SKM-1 treated with dmso at 0.1 percent for 144 hours (cell line): Measurements from ENCODE around the gene FBXO47.

Experiments used
- DNase-seq: peaks from one replicate; lab custom pipeline; 2025; ENCODE audit not compliant: unreplicated experiment; lab: John Stamatoyannopoulos, UW

Gene FBXO47, protein sequence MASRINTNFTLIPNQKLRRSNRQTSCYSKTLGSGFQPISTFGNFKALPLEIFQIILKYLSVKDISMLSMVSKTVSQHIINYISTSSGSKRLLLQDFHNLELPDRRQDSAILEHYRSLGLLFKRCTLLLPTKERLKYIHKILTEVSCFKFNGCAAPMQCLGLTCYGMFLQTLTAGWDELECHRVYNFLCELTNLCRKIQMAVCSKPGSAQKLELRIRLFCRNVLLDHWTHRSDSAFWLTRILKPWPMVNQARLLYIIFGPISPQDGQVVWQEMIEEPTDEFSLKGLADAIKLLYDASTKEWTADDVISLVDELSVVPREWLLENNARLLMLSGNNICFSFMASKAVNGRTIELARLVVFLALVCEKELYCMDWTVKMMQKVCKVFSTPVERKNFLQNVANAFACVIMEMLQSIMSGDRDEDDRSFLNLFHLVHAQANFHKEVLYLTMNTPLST

DNA sequence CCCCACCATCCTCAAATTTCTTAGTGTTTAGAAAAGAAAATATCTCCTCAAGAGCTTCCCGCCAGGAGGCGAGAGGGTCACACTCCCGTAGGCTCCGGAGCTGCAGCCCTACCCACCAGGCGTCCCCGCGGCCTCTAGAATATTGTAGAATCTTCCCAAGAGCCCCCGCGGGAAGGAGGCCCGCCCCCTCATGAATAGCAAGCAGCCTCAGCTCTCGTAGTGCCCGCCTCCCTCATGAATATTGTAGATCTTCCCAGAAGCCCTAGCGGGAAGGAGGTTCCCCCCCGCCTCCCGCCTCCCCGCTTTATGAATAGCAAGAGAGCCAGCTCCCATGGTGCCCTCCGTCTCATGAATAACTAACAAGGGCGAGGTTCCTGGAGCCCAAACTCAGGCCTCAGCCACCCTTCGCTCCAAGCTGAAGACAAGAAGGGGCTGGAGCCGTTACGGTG lies at the start of gene FBXO47:
TSS of gene FBXO47 (minus strand) at position 114 of the 449 bp plus-strand sequence. CDS start 4,378 bp downstream, outside the sequence.
- no peak for DNase-seq

DNA sequence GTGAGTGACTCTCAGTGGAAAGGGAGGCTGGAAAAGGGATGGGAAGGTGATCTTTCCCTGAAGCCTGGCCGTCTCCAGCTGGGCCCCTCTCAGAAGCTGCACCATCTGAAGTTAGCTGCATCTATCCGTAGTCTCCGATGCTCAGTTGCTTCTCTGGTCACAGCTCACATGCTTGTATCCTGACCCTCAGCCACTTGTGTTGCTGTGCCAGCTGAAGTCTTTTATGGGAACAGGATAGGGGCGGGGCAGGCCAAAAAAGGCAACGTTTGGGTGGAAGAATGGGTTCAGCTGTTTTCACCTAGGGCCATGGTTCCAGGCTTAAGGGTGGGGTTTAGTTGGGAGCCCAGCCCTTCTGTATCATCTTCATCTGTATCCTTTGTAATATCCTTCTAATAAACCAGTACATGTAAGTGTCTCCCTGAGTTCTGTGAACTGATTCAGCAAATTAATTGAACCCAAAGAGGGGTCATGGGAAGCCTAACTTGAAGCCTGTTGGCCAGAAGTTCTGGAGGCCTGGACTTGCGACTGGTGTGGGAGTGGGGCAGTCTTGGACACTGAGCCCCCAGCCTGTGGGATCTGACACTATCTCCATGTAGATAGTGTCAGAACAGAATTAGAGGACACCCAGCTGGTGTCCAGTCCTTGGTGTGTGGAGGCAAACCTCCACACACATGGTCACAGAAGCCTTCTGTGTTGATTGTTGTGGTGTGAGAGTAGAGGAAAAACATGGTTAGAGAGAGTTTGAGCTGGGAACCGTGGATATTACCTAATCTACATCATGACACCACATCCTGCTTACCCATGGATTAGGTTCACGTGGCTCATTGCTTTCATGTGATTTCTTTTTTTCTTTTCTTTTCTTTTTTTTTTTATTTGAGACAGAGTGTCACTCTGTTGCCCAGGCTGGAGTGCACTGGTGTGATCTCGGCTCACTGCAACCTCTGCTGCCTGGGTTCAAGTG lies 49.3 kb upstream of the FBXO47 start:
- no peak for DNase-seq

DNA sequence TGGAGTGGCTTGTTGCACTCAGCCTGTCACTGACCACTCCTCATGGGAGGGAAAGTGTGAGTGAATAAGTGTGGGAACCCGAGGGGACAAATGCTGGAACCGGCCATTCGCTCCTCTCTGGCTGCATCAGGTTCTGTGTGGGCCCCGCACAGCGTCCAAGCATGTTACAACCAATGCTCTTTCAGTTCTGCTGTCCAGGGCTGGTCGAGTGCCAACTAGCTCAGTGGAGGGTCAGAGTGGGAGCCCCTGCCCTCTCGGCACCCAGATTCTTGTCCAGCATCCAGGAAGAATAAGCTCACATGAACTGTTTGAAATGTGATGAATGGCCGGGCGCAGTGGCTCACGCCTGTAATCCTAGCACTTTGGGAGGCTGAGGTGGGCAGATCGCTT lies 48.3 kb upstream of the FBXO47 start:
- no peak for DNase-seq

DNA sequence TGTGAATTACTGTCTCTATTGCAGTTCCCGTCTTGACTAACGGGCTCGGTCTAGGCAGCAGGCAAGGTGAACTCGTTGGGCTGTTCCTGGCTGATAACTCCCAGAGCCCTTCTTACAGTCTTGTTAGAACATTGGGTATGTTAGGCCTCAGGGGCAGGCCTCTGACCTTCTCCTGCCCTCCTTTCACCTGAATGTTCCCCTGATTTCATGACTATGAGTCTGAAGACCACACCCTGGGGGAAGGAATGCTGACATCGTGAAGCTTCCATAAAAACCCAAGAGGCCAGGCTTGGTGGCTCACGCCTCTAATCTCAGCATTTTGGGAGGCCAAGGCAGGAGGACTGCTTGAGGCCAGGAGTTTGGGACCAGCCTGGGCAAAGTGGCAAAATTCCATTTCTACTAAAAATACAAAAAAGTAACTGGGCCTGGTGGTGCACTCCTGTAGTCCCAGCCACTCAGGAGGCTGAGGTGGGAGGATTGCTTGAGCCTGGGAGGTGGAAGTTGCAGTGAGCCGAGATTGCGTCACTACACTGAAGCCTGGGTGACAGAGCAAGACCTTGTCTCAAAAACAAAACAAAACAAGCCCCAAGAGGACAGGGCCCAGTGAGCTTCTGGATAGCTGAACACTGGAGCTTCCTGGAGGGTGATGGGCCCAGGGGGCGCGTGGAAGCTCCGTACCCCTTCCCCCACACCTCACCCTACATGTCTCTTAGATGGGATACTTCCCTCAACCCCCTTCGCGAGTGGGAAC lies 47.8 kb upstream of the FBXO47 start:
- DNase-seq, result peak; percentile 40

DNA sequence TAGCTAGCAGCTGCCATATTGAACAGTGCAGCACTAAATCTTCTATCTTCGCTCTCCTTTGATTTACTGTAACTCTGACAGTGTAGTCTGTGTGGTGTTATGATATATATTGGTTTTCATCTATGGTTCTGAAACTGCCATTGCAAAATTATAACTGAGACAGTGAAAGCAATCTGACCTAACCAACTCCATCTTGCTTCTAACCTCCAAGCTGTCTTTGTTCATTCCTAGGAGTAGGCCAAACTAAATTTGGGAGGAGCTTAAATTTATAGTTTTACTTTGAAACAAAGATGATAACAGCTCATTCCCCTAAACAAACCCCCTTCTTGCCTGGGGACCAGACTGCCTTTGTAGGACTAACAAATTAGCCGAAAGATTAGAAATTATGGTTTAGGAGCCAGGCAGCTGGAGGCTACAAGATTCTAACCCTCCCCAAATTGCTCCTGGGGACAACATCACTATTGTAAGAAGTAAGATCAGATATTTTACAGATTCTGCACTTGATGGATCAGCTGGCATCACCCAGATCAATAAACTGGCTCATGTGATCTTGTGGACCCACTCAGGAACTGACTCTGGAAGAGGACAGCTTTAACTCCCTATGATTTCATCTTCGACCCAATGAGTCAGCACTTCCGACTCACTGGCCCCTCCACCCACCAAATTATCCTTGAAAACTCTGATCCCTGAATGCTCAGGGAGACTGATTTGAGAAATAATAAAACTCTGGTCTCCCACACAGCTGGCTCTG lies 47.0 kb upstream of the FBXO47 start:
- no peak for DNase-seq

DNA sequence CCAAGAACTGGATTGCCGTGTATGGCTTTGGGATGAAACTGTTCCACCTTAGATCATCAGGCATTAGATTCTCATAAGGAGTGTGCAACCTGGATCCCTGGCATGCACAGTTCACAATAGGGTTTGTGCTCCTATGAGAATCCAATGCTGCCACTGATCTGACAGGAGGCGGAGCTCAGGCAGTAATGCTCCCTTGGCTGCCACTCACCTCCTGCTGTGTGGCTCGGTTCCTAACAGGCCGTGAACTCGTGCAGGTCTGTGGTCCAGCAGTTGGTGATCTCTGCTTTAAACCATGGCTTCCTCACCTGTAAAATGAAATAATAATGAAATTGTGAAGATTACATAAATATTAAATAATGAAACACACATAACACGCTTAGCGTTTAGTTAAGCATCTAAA lies 45.5 kb upstream of the FBXO47 start:
- DNase-seq, result no peak

DNA sequence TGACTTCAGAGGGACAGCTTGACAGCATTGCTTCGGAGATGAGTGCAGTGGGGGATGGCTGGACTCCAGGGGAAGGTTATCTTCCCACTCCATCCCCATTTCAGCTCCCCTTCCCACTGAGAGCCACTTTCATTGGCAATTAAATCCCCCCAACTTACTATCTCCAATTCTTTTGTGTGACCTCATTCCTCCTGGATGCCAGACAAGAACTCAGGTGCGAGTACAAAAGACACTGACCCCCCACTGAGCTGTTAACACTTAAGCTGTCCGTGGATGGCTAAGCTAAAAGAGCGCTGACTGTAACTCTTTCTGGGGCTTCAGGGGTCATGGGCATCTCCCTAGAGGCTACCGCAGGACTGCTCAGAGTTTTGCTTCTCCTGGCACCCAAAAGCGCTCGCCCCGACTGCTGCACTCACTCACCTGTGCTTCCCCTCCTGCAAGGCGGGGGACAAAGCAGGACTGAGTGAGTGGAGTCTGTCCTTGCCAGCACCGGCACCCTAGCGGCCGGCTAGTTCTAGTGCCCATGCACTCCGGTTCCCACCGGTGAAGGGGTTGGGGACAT lies 44.8 kb upstream of the FBXO47 start:
- DNase-seq, result no peak

DNA sequence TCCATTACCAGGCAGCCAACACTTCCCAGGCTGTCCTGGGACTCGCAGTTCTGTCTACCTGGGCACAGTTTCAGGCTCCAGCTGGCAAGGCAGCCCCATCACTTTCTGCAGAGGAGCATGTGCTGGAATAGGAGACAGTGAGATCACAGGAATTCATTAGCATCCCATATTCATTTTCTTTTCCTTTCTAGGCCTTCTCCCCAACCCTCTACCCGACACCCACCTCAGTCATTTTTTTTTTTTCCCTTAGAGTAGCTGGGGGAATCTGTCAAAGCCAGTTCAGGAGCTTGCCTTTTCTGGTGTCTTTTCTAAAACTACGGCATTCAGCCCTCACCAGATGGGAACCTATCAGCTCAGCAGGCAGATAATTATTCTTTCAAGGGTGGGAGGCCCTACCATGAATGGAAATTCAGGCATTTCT lies 42.4 kb upstream of the FBXO47 start:
- DNase-seq, result no peak

DNA sequence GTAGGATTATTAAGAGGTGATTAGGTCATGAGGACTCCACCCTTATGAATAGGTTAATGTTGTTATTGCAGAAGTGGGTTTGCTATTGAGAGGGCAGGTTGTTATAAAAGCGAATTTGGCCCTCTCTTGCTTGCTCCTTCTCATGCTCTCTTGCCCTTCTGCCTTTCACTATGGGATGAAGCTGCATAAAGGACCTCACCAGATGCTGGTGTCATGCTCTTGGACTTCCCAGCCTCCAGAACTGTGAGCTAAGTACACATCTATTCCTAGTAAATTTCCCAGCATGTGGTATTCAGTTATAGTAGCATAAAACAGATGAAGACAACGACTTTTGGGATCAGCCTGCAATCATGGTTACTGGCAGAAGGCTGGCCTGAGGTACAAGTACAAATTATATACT lies 41.4 kb upstream of the FBXO47 start:
- DNase-seq, result no peak

DNA sequence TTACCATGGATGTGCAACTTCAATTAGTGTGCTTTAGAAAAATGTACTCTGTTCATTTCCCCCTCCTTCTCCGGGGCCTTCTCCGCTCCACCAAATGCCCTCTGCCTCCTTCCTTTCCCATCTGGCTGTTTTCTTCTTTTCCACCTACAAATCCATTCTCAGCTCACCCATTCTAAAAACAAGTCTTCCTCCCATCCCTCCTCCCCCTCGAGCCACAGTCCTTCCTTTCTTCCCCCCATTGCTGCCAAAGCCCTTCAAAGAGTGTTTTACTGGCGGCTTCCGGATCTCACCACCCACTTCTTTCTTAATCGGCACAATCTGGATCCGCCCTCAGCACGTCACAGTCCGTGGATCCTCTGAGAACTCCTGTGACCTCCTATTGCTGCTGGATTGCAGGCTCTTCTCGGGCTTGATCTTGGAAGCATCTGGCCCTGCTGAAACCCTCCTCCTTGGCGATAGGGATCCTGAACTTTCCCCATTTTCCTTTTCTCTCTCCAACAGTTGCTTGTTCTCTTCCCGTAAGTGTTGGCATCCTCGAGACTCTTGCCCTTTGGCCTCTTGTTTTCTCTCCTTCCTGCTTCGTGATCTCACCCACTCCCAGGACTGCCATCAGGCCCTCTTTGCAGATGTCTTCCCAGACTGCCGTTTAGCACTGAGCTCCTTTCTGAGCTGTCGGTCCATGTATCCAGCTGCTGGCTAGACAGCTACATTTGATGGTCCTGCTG lies 36.0 kb upstream of the FBXO47 start:
- no peak for DNase-seq

DNA sequence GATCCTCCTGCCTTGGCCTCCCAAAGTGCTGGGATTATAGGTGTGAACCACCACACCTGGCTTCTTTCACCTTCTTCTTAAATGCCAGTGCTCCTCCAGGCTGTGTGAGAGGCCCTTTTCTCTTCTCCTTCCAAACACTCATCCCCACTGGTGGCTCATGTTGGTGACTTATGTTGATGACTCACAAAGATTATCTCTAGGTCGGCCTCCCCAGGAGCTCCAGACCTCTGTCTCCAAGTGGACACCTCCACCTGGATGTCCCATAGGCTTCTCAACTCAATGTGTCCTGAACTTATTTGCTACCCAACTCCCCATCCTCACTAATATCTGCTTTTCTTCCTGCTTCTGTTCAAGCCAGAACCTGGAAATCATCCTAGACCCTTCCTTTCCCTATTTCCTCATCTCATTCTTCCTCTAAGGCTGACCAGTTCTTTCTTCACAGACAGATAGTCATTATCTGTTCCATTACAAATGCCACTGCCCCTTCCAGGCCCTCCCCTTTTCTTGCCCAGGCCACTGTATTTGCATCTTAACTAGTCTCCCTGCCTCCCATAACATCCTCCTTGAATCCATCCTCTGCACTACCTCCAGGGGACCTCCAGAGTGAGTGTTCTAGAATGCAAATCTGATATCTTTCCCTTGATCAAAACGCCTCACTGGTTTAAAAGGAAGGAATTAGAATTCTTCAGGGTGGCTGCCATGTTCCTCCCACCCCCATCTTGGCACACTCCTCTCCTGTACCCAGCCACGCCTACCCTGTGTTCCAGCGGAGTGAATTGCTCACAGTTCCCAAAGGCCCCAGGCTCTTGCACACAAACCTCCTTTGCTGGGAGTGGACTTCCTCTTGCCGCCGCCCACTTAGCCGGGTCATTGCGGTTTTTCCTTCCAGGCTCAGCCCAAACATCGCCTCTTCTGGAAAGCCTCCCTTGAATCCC lies 34.8 kb upstream of the FBXO47 start:
- peak; percentile 42 for DNase-seq

DNA sequence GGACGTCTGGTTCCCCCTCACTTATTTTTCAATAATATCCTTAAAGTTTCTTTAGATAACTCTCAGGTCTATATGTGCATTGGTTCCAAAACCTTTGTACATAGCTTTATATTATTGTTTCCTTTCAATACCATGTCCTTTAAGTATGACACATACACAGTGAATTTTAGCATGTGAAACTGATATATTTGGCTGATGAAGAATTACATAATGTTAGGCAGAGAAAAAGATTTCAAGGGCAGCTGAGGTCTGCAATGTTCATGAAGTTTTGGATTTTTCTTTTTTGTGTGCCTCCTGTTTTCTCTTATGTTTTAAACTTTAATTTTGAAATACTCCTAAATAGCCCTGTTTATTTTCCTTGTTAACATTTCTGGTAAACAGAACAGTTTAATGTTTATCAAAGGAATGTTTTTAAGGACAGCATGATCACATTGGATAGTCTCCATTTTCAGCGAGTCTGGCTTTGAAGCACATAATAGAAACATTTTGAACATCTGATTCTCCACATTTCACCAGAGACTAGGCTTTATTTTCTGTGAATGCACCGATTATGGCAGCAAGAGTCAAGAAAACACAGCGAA lies 32.9 kb upstream of the FBXO47 start:
- no peak for DNase-seq

DNA sequence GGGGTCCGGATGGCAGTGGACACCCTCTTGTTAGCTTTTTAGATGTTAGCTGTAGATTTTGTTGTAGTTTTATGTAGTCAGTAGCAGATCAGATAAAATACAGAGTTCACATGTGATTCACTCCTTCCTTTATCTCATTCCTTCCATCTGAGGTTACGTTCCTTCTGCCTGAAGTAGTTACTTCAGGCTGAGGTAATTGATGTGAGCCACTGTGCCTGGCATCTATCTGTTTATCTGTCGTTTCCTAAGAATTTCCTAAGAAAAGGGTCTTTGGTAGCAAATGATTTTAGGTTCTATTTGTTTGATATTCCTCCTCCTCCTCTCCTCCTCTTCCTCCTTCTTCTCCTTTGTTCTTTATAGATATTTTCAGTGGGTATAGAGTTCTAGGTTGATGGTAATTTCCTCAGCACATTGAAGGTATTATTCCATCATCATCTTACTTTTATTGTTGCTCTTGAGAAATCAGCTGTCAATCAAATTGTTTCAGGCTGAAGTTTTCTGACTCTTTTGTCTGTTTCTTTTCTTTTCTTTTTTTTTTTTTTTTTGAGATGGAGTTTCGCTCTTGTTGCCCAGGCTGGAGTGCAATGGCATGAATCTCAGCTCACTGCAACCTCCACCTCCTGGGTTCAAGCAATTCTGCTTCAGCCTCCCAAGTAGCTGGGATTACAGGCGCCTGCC lies 29.6 kb upstream of the FBXO47 start:
- DNase-seq, result no peak

DNA sequence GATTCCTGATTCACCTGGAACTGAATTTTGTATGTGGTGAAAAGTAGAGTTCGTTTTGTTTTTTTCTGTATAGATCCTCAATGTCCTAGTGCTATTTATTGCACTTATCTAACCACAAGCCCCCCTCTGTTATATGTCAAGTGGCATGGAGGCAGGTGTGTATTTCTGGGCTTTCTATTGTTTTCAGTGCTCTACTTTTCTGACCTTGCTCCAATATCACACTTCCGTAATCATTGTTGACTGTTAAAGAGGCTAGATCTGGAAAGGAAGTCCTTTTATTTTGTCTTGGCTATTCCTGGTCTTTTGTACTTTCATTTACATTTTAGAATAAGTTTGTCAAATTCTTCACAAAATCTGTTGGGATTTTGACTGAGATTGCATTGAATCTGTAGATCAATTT lies 26.8 kb upstream of the FBXO47 start:
- DNase-seq, result no peak

DNA sequence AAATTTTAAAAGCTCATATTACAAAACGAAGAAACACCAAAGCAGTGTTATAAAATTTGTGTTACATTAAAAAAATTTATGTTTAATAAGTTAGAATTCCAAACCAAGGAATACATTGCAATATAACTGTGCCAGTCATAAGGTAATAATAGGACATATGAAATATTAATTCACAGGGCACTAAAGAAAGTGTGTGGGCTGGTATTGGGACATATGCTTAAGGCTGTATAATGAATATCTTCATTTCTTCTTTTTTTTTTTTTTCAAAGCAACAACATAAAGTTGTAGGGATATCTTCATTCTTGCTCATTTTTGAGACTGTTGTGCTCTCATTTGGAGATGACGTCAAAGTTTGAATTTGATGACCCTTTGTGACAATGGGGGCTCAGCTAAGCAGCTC lies 17.5 kb upstream of the FBXO47 start:
- no peak for DNase-seq

DNA sequence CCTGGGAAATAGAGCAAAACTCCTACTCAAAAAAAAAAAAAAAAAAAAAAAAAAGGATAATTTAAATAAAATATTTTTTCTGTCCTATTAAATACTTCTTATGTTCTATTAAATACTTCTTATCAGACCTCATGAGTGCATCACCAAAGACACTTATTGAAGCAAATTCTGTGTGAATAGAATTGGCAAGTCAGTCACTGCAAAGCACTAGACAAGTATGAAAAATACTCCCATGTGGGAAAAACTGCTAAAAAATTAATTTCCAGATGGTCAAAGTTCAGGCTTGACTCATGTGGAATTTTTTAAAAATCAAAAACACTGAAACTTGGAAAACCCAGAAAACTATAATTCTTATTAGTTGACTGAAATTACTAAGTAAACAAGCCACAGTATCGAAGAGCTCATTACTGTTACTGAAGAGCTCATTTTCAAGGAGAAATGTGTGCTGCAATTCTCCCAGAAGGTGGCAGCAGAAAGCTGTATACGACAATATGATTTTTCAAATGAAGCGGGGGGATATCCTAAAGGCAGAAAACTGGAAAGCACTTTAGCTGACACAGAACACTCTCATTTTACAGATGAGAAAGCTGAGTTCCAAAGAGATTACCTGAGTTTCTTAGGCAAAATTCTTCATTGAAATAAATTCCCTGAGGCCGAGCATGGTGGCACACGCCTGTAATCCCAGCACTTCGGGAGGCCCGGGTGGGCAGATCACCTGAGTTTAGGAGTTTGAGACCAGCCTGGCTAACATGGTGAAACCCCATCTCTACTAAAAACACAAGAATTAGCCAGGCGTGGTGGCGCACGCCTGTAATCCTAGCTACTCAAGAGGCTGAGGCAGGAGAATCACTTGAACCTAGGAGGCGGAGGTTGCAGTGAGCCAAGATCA lies 15.9 kb upstream of the FBXO47 start:
- peak; percentile 63 for DNase-seq
